NCI-H446 (cell line): ENCODE results near the gene CENPU.
"Not testable (repeated sequence)": the region's sequence is repeated elsewhere in the genome, so short reads cannot be mapped to it uniquely, and the experiment has no call there.

ENCODE experiments used
- DNase-seq, 2 experiments: peaks; one replicate each; lab custom pipeline; 2025; lab: John Stamatoyannopoulos, UW

Gene CENPU, protein sequence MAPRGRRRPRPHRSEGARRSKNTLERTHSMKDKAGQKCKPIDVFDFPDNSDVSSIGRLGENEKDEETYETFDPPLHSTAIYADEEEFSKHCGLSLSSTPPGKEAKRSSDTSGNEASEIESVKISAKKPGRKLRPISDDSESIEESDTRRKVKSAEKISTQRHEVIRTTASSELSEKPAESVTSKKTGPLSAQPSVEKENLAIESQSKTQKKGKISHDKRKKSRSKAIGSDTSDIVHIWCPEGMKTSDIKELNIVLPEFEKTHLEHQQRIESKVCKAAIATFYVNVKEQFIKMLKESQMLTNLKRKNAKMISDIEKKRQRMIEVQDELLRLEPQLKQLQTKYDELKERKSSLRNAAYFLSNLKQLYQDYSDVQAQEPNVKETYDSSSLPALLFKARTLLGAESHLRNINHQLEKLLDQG

DNA sequence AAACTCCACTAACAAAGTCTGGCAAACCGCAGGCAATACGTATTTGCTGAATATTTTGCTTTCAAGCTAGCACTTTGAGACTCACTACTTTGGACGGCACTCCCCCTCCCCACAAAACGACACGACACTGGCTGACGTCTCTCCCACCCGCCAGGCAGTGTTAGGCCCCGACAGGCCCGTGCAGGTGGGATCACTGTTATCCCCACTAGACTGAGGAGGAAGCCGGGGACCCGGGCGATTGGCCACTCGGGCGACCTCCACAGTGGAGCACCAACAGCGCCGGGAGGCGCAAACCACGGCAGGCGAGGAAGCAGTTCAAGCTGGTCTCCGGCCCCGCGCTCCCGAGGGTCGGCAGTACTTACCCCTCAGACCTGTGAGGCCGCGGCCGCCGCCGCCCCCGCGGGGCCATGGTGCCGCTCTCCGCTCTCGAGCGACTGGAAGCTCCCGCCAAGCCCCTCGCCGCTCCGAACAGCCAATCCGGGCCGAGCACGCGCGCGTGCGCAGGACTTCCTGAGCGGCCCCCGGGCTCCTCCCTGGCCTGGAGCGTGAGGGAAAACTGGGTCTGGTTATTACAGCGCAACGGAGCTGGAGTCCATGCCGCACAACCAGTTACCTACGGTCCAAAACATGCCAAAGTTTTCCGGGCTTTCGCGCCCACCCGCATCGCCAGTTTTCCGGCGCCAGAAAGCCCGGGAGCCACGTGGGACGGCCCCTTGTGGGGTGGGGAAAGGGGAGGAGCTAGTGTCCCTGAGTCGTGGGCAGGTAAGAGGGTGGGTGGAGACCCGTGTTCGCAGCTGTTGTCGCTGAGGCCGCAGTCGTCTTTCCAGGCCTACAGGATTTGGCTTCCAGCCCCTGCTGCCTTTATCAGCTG, at the start of gene CENPU:
Gene CENPU, minus strand, starts transcription at position 443 of the 871 bp plus-strand sequence. Its CDS starts 34 bp downstream, at position 409.
- DNase-seq: peak; percentile 93 to 98

DNA sequence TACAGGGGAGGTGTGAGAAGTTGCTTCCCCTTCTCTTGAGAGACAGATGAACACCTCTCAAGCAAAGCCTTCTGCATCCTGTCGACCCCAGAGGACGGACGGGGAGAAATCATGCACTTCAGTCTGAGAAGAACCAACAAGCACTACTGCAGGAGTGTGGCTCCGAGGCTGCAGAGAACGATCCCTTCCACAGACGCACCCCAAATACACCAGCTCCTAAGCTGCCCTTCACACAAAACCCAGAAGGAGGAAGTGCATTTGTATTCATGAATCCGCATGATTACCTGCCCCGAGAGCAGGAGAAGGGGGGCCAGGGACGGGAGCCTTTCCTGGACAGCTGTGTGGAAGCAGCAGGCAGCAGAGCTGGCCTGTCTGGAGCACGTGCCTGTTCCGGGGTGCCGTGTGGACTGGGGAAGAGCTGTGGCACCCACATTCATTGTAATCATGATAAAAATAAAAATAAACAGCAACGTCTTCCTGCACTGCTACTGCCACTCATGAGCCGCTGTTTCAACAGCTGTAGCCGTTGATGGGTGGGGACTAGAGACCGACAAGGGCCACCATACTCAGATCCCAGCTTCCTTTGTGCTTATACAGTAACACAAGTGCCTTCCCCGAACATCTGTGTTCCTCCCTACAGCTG, 49.0 kb upstream of the CENPU start:
- DNase-seq: no peak

DNA sequence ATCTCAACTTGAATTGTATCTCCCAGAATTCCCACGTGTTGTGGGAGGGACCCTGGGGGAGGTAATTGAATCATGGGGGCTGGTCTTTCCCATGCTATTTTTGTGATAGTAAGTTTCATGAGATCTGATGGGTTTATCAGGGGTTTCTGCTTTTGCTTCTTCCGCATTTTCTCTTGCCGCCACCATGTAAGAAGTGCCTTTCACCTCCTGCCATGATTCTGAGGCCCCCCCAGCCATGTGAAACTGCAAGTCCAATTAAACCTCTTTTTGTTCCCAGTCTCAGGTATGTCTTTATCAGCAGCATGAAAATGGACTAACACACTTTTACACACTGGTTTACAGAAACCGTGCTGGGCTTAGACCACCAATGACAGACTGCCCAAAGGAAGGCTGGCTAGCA, 45.3 kb upstream of the CENPU start:
- not testable (repeated sequence) for DNase-seq

DNA sequence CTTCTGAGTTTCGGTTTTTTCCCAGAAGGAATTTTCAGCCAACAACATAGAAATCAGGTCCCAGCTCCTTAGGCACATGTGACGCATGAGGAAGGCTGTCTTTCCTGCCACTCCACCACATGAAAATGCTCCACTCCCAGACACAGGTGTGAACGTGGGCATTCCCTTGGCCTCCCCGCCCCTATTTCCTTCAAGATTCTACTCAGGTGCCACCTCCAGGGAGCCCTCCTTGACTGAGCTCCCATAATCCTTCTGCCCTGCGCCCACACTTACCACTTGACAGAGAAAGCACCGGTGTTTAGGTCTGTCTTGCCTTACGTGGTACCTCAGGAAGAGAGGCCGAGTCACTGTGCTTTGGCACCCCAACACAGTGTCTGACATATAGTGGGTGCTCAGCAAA, 44.4 kb upstream of the CENPU start:
- DNase-seq: no peak

- DNase-seq: no peak
These were observed 42.9 kb upstream of the CENPU start for GRCh38 chr4:184776821-184777220.

DNA sequence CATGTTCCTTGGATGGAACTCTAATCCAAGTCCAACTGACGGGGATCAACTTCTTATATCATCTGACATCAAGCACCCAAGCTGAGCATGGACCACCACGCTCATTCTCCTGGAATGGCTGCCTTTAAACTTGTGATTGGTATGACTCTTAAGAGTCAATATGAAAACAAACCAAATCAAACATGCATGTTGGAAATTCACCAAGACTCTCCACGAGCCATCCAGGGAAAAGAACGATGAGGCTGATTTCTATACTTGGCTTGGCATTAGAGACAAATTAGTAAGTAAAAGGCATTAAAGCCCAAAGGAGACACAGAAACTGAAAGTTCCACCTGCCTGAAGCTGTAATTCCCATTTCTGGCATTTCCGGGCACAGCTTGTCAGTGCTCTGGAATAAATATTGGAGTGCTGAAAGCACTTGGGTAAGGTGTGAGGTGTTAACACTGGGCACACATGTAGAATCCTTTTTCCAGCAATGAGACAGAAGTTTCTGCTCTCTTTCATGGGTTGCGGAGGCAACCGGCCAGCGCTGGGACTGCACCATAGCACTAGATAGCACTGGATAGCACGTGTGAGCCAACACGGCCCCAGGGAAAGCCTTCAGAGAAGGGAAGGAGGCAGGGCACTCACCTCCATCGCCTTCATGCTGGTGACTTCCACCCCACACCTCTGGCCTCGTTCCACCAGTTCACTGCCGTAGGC, 42.1 kb upstream of the CENPU start:
- no peak for DNase-seq

GRCh38 chr4:184774152-184774551, 40.3 kb upstream of the CENPU start:
- DNase-seq: no peak

DNA sequence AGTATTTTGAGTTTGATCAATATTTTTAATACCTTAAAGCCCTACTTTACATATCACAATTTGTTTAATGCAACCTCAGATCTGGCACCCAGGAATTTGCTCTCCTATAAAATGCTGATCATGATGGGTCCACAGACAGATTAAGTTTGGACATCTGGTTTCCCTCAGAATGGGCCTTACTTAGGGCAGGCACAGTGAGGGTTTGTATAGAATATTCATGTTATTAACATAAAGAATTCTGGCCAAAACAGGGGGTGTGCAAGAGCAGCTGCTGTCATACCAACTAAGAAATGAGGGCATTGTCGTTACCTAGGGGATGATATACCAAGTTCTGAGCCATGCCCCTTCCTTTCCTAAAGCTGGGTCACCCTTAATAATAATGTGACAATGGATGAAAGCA, 37.5 kb upstream of the CENPU start:
- DNase-seq: no peak

DNA sequence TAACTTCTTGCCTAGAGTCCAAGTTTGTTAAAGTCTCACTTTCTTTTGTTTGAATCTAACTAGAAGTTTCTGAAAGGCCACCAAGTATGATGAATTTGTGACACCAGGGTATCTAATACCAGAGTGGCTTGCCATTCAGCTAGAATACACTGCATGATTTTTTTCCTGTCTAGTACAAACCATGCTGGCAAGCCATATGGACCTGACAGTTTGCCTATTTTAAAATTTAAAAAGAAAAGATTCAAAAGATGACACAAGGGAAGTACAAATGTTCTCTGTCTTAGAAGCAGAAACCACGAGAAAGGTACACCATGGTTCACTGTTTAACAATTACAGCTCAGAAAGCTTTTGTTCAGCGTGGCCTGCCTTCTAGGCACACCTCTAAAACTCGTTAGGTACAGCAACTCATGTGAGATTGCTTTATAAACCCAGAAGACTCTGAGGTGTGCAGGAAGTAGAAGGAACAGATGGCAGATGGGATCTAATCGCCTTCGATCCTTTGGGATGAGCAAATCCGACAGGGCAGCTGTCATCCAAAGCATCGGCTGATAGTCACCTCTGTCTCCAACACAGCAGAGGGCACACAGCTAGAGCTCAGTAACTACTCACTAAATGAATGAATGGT, 35.4 kb upstream of the CENPU start:
- no peak for DNase-seq

DNA sequence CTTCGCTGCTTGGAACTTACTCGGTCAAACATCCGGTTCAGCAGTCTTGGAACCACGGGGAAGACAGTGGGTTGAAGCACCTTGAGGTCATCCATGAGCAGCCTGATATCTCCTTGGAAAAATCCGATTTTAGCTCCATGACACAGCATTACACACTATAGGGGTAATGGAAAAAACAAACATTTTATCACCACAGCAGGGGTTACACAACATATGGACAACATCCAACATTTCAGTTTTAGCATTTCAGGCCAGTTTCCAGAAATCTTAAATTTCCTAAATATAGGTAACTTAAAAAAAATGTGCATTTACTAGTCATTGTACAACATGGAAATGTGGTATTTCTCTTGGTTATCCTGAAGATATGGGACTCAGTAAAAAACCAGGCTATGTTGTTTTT, 34.4 kb upstream of the CENPU start:
- no peak for DNase-seq

DNA sequence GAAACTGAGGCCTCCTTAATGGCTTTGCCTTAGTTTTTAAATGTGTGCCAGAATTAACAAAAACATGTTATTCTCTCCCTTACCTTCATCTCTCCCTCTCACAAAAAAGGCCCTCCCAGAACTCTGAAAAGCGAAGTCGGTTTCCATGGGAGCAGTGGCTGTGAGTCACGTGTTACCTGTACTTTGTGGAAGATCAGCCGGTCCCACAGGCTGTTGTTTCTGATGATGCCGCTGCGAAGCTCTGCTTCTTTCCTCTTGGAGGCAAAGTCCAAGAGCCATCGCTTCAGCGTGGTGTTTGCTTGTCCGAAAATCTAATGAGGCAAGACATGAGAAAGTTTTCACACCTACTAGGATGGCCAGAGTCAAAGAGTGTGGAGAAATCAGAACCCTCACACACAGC, 32.5 kb upstream of the CENPU start:
- DNase-seq: no peak

- DNase-seq: no peak
These were observed 31.8 kb upstream of the CENPU start for GRCh38 chr4:184765473-184766340.

DNA sequence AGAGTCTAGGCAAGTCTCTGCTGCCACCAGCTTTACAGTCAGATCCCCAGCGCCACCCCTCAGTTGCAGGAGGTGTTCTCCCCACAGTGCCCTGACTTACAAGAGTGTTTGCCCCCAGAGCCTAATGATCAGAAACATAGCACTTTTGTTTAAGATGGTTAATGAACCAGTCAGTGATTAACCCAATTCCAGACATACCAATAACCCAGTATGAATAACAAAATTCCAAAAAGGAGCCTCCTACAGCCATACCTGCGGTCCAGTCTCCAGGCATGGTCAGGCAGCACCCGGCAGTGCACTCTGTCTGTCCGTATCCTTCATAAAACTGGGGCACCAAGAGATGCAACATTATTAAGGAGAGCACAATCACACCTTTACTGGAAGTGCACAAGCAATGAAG, 30.7 kb upstream of the CENPU start:
- no peak for DNase-seq

- no peak for DNase-seq
These were observed 29.4 kb upstream of the CENPU start for GRCh38 chr4:184763150-184763780.

- DNase-seq: no peak
These were observed 28.2 kb upstream of the CENPU start for GRCh38 chr4:184762100-184762499.

GRCh38 chr4:184760681-184761080, 26.8 kb upstream of the CENPU start:
- no peak for DNase-seq

GRCh38 chr4:184757810-184758209, 23.9 kb upstream of the CENPU start:
- no peak for DNase-seq

GRCh38 chr4:184756399-184756798, 22.5 kb upstream of the CENPU start:
- no peak for DNase-seq

DNA sequence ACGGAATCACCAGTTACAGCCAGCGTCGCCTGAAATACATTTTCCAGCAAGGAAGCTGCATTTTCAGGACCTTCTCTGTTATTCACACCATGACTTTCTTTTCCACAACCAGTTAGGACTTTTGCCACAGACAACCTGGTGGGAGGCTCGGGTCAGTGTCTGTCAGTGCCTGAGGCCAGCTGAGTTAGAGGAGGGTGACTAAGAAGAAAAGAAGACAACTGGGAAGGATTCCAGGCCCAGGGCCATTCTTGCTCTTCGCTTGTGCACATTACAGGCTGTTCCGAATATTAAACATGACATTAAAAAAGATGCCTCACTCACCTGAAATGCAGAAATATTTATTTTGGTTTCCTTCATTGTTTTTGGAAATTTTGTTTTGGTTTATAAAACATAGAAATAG, 21.4 kb upstream of the CENPU start:
- no peak for DNase-seq
